Mesendoderm (in vitro differentiated cells): Measurements from ENCODE around the gene NLGN1. TPM values are rescaled to one million over a fixed set of nuclear protein-coding genes. Genes with fewer than 3 reads are reported as not detected.

ENCODE experiments used
- DNase-seq: peaks from one replicate; pipeline ENCODE4 v3.0.0; 2013
- H2AK5ac ChIP-seq: 2 replicates; pipeline ENCODE4 v1.6.1; 2013; ENCODE audit warnings: low read length, inconsistent platforms
- H2BK120ac ChIP-seq: 2 replicates; pipeline ENCODE4 v1.6.1; 2013; ENCODE audit warnings: low read depth, mild to moderate bottlenecking, low read length, moderate library complexity, mixed read lengths
- H2BK15ac ChIP-seq: replicated peaks from 2 replicates; pipeline ENCODE4 v1.6.1; 2013; ENCODE audit warnings: low read depth, mild to moderate bottlenecking, moderate library complexity
- H2BK5ac ChIP-seq: 2 replicates; pipeline ENCODE4 v1.6.1; 2013; ENCODE audit warnings: low read length, inconsistent platforms
- H3K18ac ChIP-seq: 2 replicates; pipeline ENCODE4 v1.6.1; 2013; ENCODE audit warnings: mild to moderate bottlenecking, low read length, mixed read lengths
- H3K23ac ChIP-seq: one replicate; pipeline ENCODE4 v1.6.1; 2013; ENCODE audit warnings: low read length
- H3K27ac ChIP-seq: 2 replicates; pipeline ENCODE4 v1.5.1; 2013; ENCODE audit warnings: low read depth, mild to moderate bottlenecking, inconsistent platforms, low read length, moderate library complexity
- H3K27me3 ChIP-seq: 2 replicates; pipeline ENCODE4 v1.6.1; 2013; ENCODE audit warnings: low read length, control low read depth, mild to moderate bottlenecking, inconsistent platforms; ENCODE audit not compliant: insufficient read depth, poor library complexity
- H3K36me3 ChIP-seq: 2 replicates; pipeline ENCODE4 v1.6.1; 2013; ENCODE audit warnings: low read length, inconsistent platforms; ENCODE audit not compliant: control insufficient read depth, insufficient read depth
- H3K4ac ChIP-seq: one replicate; pipeline ENCODE4 v1.6.1; 2013; ENCODE audit warnings: low read depth, mild to moderate bottlenecking, low read length, moderate library complexity
- H3K4me1 ChIP-seq: 2 replicates; pipeline ENCODE4 v1.6.1; 2013; ENCODE audit warnings: low read depth, low read length, inconsistent platforms; ENCODE audit not compliant: control insufficient read depth
- H3K4me2 ChIP-seq: 2 replicates; pipeline ENCODE4 v1.6.1; 2013; ENCODE audit warnings: low read length
- H3K4me3 ChIP-seq: 2 replicates; pipeline ENCODE4 v1.5.1; 2013; ENCODE audit warnings: mild to moderate bottlenecking, low read length
- H3K56ac ChIP-seq: one replicate; pipeline ENCODE4 v1.6.1; 2013; ENCODE audit warnings: low read length
- H3K79me1 ChIP-seq: 2 replicates; pipeline ENCODE4 v1.6.1; 2013; ENCODE audit warnings: low read length, inconsistent platforms
- H3K79me2 ChIP-seq: 2 replicates; pipeline ENCODE4 v1.6.1; 2013; ENCODE audit warnings: mild to moderate bottlenecking, low read length; ENCODE audit not compliant: control insufficient read depth, insufficient read depth
- H3K9ac ChIP-seq: 2 replicates; pipeline ENCODE4 v1.6.1; 2013; ENCODE audit warnings: low read length, inconsistent platforms
- H4K5ac ChIP-seq: one replicate; pipeline ENCODE4 v1.6.1; 2013; ENCODE audit warnings: low read length
- H4K8ac ChIP-seq: one replicate; pipeline ENCODE4 v1.6.1; 2013; ENCODE audit warnings: low read depth, mild to moderate bottlenecking, control low read depth, low read length, moderate library complexity
- small RNA-seq: library from polyadenylated mRNA; stranded (forward); fragments of <200 nt; extraction: miRNeasy Mini kit (QIAGEN cat#:217004); gene quantifications from one replicate; pipeline ENCODE3, GENCODE V24; 2013; ENCODE audit not compliant: insufficient read depth

Gene NLGN1

GRCh38 chr3:174335910-174336309, 938.4 kb downstream of the NLGN1 start:
- H3K56ac ChIP-seq: no peak overlapping the region
- no peaks in the 10 kb centered on the region for H3K27me3 ChIP-seq
- no peaks in the 10 kb centered on the region for H3K4me1 ChIP-seq
- H3K9ac ChIP-seq: no peak overlapping the region
- no peak overlapping the region for H3K18ac ChIP-seq
- no peaks in the 10 kb centered on the region for H3K79me1 ChIP-seq
- H3K79me2 ChIP-seq: no peaks in the 10 kb centered on the region
- H2AK5ac ChIP-seq: no peak overlapping the region
- H4K8ac ChIP-seq: no peak overlapping the region
- H3K4ac ChIP-seq: no peak overlapping the region
- H3K4me3 ChIP-seq: no peak overlapping the region
- H3K23ac ChIP-seq: no peak overlapping the region
- H2BK5ac ChIP-seq: no peak overlapping the region
- no peak for DNase-seq
- H3K4me2 ChIP-seq: no peak overlapping the region
- no peak overlapping the region for H2BK15ac ChIP-seq
- H4K5ac ChIP-seq: no peak overlapping the region
- no peaks in the 10 kb centered on the region for H3K36me3 ChIP-seq
- no peak overlapping the region for H3K27ac ChIP-seq
- H2BK120ac ChIP-seq: no peak overlapping the region

Small RNA genes within 50 kb of the gene (small RNA-seq; reads per million reads assigned to genes)
- gene RN7SKP234: not detected
